ENCODE results near the gene SAPCD1. TPM values are rescaled to one million over a fixed set of nuclear protein-coding genes. Genes with fewer than 3 reads are reported as not detected.
"Not testable (repeated sequence)": the region's sequence is repeated elsewhere in the genome, so short reads cannot be mapped to it uniquely, and the experiment has no call there.

The SAPCD1 gene
- total RNA-seq, 1 experiment from 2014 or later = 13.0 TPM

DNA sequence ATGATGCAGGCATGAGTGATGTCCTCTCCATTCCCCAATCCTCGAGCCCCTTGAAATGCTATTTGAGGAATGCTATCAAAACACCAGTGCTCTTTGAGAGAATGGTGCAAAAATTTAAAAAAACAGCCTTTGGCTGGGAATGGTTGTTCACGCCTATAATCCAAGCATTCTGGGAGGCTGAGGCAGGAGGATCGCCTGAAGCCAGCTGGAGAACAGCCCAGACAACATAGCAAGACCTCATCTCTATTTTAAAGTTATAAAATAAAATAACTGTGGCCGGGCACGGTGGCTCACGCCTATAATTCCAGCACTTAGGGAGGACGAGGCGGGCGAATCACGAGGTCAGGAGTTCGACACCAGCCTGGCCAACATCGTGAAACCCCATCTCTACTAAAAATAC, 37.3 kb downstream of the SAPCD1 start:
- POLR2A ChIA-PET = no interaction called here
- no peaks in the 10 kb centered on the region for H3K27me3 Mint-ChIP-seq (ENCODE audit: insufficient read depth, unreplicated experiment)
- 0 out of 2 replicates have a peak, but pooled peaks cover 3% of the 10 kb centered on the region for H3K4me1 ChIP-seq

DNA sequence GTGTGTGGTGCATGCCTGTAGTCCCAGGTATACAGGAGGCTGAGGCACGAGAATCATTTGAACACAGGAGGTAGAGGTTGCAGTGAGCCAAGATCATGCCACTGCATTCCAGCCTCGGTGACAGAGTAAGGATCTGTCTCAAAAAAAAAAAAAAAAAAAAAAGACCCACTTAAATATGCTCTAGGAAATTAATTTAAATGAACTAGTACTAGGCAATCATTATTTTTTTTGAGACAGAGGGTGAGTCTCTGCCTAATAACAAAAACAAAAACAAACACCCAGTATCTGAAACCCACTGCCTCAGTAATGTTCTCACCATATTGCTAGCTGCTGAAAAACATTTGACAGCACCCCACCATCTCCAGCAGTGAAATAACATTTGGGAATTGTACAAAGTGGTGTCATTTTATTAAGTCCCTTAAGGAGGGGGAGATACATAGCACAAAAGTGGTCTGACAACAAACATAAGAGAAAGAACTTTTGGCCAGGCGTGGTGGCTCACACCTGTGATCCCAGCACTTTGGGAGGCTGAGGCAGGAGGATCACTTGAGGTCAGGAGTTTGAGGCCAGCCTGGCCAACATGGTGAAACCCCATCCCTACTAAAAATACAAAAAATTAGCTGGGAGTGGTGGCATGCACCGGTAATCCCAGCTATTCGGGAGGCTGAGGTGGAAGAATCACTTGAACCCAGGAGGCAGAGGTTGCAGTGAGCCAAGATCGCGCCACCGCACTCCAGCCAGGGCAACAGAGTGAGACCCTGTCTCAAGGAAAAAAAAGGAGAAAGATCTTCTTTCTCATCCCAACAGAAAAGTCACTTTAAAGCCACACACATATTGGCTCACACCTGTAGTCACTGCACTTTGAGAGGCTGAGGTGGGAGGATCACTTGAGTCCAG, 38.8 kb downstream of the SAPCD1 start:
- H3K27me3 Mint-ChIP-seq (ENCODE audit: insufficient read depth, unreplicated experiment); H3K4me3 Mint-ChIP-seq (ENCODE audit: unreplicated experiment): not testable (repeated sequence)

More for the DNA sequence above, 37.3 kb downstream of the SAPCD1 start:
- DNase-seq = no peak
- H3K4me1 Mint-ChIP-seq (ENCODE audit: low read depth, unreplicated experiment) = no peaks in the 10 kb centered on the region
- H3K4me3 Mint-ChIP-seq (ENCODE audit: unreplicated experiment) = no peak overlapping the region
- Histone ChIP-seq H3K9me3 (no peaks in the 10 kb centered on the region), H3K27me3 (replicated peaks; ENCODE audit: control insufficient read depth, insufficient read depth, low read length) (no peaks in the 10 kb centered on the region), H3K36me3 (ENCODE audit: control insufficient read depth, insufficient read depth, low read length) (no peaks in the 10 kb centered on the region), H3K4me3 (ENCODE audit: low read depth, low read length) (no peak overlapping the region)
- no TSS peak for BruUV-seq (replicated peaks)
- intact Hi-C loops (cut with micrococcal nuclease; ENCODE audit: unreplicated experiment) = no loop called here
- H3K27ac Mint-ChIP-seq (ENCODE audit: unreplicated experiment) = no peak overlapping the region
- CTCF ChIA-PET = no interaction called here
- H3K9me3 Mint-ChIP-seq (ENCODE audit: unreplicated experiment) = no peaks in the 10 kb centered on the region
- TF ChIP-seq, protein P1, sequence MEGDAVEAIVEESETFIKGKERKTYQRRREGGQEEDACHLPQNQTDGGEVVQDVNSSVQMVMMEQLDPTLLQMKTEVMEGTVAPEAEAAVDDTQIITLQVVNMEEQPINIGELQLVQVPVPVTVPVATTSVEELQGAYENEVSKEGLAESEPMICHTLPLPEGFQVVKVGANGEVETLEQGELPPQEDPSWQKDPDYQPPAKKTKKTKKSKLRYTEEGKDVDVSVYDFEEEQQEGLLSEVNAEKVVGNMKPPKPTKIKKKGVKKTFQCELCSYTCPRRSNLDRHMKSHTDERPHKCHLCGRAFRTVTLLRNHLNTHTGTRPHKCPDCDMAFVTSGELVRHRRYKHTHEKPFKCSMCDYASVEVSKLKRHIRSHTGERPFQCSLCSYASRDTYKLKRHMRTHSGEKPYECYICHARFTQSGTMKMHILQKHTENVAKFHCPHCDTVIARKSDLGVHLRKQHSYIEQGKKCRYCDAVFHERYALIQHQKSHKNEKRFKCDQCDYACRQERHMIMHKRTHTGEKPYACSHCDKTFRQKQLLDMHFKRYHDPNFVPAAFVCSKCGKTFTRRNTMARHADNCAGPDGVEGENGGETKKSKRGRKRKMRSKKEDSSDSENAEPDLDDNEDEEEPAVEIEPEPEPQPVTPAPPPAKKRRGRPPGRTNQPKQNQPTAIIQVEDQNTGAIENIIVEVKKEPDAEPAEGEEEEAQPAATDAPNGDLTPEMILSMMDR (IDR thresholded peaks at IDR 0.05; ENCODE audit: insufficient read depth in 1 of 2, low read depth in 1 of 2, low read length in 1 of 2, severe bottlenecking in 1 of 2, unreplicated experiment in 1 of 2) = no peak
- peaks cover 24% of the 10 kb centered on the region for H3K36me3 Mint-ChIP-seq (ENCODE audit: insufficient read depth, unreplicated experiment)

DNA sequence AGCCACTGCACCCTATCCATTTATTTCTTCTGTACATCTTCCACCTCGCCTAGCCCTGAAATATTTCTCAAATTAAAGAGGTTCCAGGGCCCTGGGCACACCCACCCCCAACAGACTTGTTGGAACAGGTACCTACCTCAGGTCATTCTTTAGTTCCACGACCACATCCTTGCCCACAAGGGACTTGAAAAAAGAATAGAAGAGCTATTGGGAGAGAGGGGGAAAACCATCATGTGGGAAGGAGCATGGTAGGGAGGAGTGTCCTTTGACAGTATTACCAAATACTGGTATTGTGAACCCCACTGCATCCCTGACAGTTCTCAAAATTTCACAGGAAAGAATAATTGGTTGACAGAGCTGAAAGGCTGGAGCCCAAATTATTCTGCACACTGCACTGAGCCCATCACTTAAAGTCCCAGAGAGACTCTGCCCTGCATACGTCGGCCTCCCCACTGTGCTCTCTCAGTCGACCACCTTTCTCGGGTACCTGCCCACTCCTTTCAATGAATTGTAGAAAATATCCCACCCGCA, 43.5 kb downstream of the SAPCD1 start:
- peak overlapping the region; percentile 68 for H3K4me3 ChIP-seq (ENCODE audit: low read depth, low read length)
- H3K27me3 ChIP-seq (replicated peaks; ENCODE audit: control insufficient read depth, insufficient read depth, low read length) = no peaks in the 10 kb centered on the region
- Mint-ChIP-seq H3K36me3 (ENCODE audit: insufficient read depth, unreplicated experiment) (peaks cover 32% of the 10 kb centered on the region), H3K4me1 (ENCODE audit: low read depth, unreplicated experiment) (peaks cover 12% of the 10 kb centered on the region), H3K4me3 (ENCODE audit: unreplicated experiment) (peak overlapping the region; percentile 92), H3K9me3 (ENCODE audit: unreplicated experiment) (no peaks in the 10 kb centered on the region), H3K27me3 (ENCODE audit: insufficient read depth, unreplicated experiment) (no peaks in the 10 kb centered on the region), H3K27ac (ENCODE audit: unreplicated experiment) (peak overlapping the region; percentile 89)
- peaks cover 12% of the 10 kb centered on the region; the same call in 1 of the 2 replicates for H3K4me1 ChIP-seq
- CTCF ChIA-PET = interaction anchor here (1.2 to 1.9 kb wide), 7 partner anchors 9 to 36 kb away, joined by 4 to 21 read pairs (median 9); partner anchors contain the start of genes HSPA1A, HSPA1B, HSPA1L and VARS1
- TF ChIP-seq, protein P1 (IDR thresholded peaks at IDR 0.05; ENCODE audit: insufficient read depth in 1 of 2, low read depth in 1 of 2, low read length in 1 of 2, severe bottlenecking in 1 of 2, unreplicated experiment in 1 of 2) = no peak
- POLR2A ChIA-PET = interaction anchor here (1.5 to 1.8 kb wide), 5 partner anchors 9 to 67 kb away, joined by 8 to 45 read pairs (median 23); partner anchors contain the start of genes HSPA1A, HSPA1B, HSPA1L and MSH5
- no peaks in the 10 kb centered on the region for H3K9me3 ChIP-seq
- H3K36me3 ChIP-seq (ENCODE audit: control insufficient read depth, insufficient read depth, low read length) = no peaks in the 10 kb centered on the region
- DNase-seq = no peak
- BruUV-seq (replicated peaks) = TSS peak; percentile 73
- intact Hi-C loops (cut with micrococcal nuclease; ENCODE audit: unreplicated experiment) = loop anchor here (1.0 to 2.0 kb wide), 3 partner anchors 16 to 57 kb away; partner anchors contain the start of genes HSPA1B and NEU1

More for the DNA sequence above, 38.8 kb downstream of the SAPCD1 start:
- POLR2A ChIA-PET = interaction anchor here (0.6 kb wide), 1 partner anchor 31 kb away, joined by 3 read pairs; no protein-coding TSS in a partner anchor
- H3K36me3 ChIP-seq (ENCODE audit: control insufficient read depth, insufficient read depth, low read length); H3K27me3 ChIP-seq (replicated peaks; ENCODE audit: control insufficient read depth, insufficient read depth, low read length); H3K9me3 Mint-ChIP-seq (ENCODE audit: unreplicated experiment); H3K9me3 ChIP-seq; H3K27ac Mint-ChIP-seq (ENCODE audit: unreplicated experiment); intact Hi-C loops (cut with micrococcal nuclease; ENCODE audit: unreplicated experiment); BruUV-seq (replicated peaks); H3K4me1 ChIP-seq; H3K4me3 ChIP-seq (ENCODE audit: low read depth, low read length); DNase-seq; H3K4me1 Mint-ChIP-seq (ENCODE audit: low read depth, unreplicated experiment): not testable (repeated sequence)
- peaks cover 24% of the 10 kb centered on the region for H3K36me3 Mint-ChIP-seq (ENCODE audit: insufficient read depth, unreplicated experiment)
- CTCF ChIA-PET = interaction anchor here (0.7 kb wide), 1 partner anchor 71 kb away, joined by 3 read pairs; no protein-coding TSS in a partner anchor
